KMS-11 (cell line): ENCODE results near the gene TNFRSF14.

Experiments used
- H2AFZ ChIP-seq: fragments of 200-600 bp; sonication (generic); 2 replicates; pipeline ENCODE4 v1.6.1; 2016; ENCODE audit warnings: antibody characterized with exemption, mixed run types, low read depth
- H3K27ac ChIP-seq: fragments of 200-600 bp; sonication (generic); 2 replicates; pipeline ENCODE4 v1.6.1; 2016; ENCODE audit warnings: mild to moderate bottlenecking, mixed run types
- H3K27me3 ChIP-seq: fragments of 200-600 bp; sonication (generic); 2 replicates; pipeline ENCODE4 v1.6.1; 2017; ENCODE audit warnings: mild to moderate bottlenecking, low read depth, mixed run types, moderate library complexity; ENCODE audit not compliant: insufficient read depth
- H3K36me3 ChIP-seq: fragments of 200-600 bp; sonication (generic); 2 replicates; pipeline ENCODE4 v1.6.1; 2017; ENCODE audit warnings: mild to moderate bottlenecking, mixed run types; ENCODE audit not compliant: insufficient read depth
- H3K4me1 ChIP-seq: fragments of 200-600 bp; sonication (generic); 2 replicates; pipeline ENCODE4 v1.6.1; 2016; ENCODE audit warnings: mild to moderate bottlenecking, low read depth, mixed run types; ENCODE audit not compliant: poor library complexity, severe bottlenecking
- H3K4me2 ChIP-seq: fragments of 200-600 bp; sonication (generic); 2 replicates; pipeline ENCODE4 v1.7.0; 2016; ENCODE audit warnings: mild to moderate bottlenecking, mixed run types
- H3K4me3 ChIP-seq: fragments of 200-600 bp; sonication (generic); IDR thresholded peaks from 2 replicates; pipeline ENCODE4 v1.6.1; 2017; ENCODE audit warnings: low read depth, low read length, mixed read lengths; ENCODE audit not compliant: insufficient read depth
- H3K79me2 ChIP-seq: fragments of 200-600 bp; sonication (generic); 2 replicates; pipeline ENCODE4 v1.6.1; 2016; ENCODE audit warnings: low read depth, mixed run types; ENCODE audit not compliant: insufficient read depth
- H3K9ac ChIP-seq: fragments of 200-600 bp; sonication (generic); 2 replicates; pipeline ENCODE4 v1.6.1; 2016; ENCODE audit warnings: mild to moderate bottlenecking, mixed run types
- H4K20me1 ChIP-seq: fragments of 200-600 bp; sonication (generic); 2 replicates; pipeline ENCODE4 v1.6.1; 2016; ENCODE audit warnings: mild to moderate bottlenecking, mixed run types; ENCODE audit not compliant: insufficient read depth
- CTCF ChIP-seq: fragments of 200-600 bp; sonication (generic); conservative IDR thresholded peaks from 2 replicates; pipeline ENCODE4 v1.6.1; 2017; ENCODE audit warnings: low read depth, mild to moderate bottlenecking, antibody characterized with exemption, low read length, moderate library complexity, mixed read lengths

TNFRSF14 gene

GRCh38 chr1:2587860-2588571 is 31.8 kb downstream of the TNFRSF14 start:
- TF ChIP-seq CTCF: no peak
- Histone ChIP-seq H3K36me3 (no peaks in the 10 kb centered on the region), H4K20me1 (no peaks in the 10 kb centered on the region), H3K79me2 (no peaks in the 10 kb centered on the region), H3K4me3 (no peak overlapping the region), H2AFZ (no peak overlapping the region), H3K27me3 (peaks cover 28% of the 10 kb centered on the region), H3K4me1 (peaks cover 9% of the 10 kb centered on the region), H3K9ac (no peak overlapping the region), H3K27ac (no peak overlapping the region), H3K4me2 (no peak overlapping the region)

DNA sequence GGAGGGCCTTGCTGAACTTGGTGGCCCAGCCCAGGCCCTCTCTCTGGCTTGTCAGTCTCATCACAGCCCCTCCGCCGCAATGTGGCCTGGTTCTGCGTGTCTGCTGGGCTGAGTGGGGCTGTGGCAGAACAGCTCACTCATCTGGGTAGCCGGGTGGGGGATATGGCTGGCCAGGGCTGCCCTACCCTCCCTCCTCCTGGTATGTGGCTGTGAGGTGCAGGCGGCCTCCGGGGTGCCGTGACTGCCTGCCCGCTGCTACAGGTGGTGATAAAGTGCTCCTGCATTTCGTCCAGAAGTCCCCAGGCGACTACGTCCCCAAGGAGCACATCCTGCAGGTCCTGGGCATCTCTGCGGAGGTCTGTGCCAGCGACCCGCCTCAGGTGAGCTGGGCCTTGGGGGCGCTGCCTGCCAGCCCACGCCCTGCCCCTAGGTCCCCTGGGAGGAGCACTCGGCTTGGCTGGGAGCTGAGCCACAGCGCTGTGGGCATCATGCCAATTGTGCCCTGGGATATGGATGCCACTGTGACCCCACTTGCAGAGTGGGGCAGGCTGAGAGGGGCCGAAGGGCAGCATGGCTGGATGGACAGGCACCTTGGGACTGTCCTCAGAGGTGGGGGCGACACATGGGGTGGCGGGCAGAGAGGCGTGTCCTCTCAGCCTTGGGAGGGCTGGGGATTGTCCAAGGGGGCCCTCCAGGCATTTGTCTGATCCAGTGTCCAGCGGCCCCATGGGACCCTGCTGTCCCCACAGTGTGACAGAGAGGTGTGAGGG is 32.7 kb downstream of the TNFRSF14 start:
- Histone ChIP-seq H3K4me2 (no peak overlapping the region), H3K4me3 (no peak overlapping the region), H3K27me3 (peaks cover 34% of the 10 kb centered on the region), H3K4me1 (peaks cover 9% of the 10 kb centered on the region), H3K36me3 (no peaks in the 10 kb centered on the region), H2AFZ (no peak overlapping the region), H4K20me1 (no peaks in the 10 kb centered on the region), H3K9ac (no peak overlapping the region), H3K27ac (no peak overlapping the region), H3K79me2 (no peaks in the 10 kb centered on the region)
- no peak for TF ChIP-seq CTCF

- H3K27ac ChIP-seq: no peak overlapping the region
- peaks cover 9% of the 10 kb centered on the region for H3K4me1 ChIP-seq
- no peak overlapping the region for H3K4me2 ChIP-seq
- no peak overlapping the region for H2AFZ ChIP-seq
- no peaks in the 10 kb centered on the region for H3K36me3 ChIP-seq
- no peak for TF ChIP-seq CTCF
- no peaks in the 10 kb centered on the region for H3K79me2 ChIP-seq
- no peak overlapping the region for H3K9ac ChIP-seq
- peaks cover 42% of the 10 kb centered on the region for H3K27me3 ChIP-seq
- H4K20me1 ChIP-seq: no peaks in the 10 kb centered on the region
- H3K4me3 ChIP-seq: no peak overlapping the region
Measured at GRCh38 chr1:2589431-2590232, 33.5 kb downstream of the TNFRSF14 start.

DNA sequence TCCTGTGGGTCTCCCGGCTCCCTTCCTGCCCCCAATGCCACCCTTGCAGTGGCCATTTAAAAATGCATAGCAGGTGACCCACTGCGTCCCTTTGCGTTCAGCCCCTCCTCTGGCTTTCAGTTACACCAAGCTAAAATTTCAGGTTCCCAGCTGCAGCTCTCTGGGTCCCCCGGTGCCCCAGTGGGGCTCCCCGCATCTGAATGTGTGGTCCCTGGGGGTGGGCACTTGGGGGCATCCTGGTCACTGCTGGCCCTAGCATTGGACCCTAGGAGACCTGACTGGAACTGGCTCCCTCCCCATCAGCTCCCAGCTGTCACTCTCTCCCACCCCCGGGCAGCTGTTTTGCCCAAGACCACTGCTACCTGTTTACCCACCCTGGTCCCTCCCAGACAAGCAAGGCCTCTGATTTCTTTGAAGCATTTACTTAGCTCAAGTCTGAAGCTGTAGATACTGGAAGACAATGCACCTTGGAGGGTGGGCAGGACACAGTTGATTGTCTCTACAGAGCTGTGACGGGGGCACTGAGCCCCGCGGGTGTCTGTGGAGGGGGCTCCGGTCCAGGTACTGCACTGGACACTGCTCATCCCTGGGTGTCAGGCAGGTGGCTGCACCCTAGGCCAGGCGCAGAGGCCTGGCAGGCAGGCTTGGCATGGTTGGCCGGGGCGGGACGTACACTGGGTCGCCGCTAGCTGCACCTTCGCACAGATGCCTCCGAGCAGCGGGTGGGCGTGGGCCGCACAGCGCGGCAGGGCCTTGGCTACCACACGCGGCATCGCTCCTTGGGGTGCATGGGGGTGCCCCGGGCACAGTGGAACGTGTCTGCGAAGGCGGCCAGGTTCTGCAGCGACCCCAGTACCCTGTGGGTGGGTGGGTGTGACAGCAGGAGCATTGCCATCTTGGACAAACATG is 34.3 kb downstream of the TNFRSF14 start:
- Histone ChIP-seq H3K27me3 (peaks cover 50% of the 10 kb centered on the region), H3K4me1 (peaks cover 2% of the 10 kb centered on the region), H2AFZ (no peak overlapping the region), H4K20me1 (no peaks in the 10 kb centered on the region), H3K27ac (no peak overlapping the region), H3K4me3 (no peak overlapping the region), H3K79me2 (no peaks in the 10 kb centered on the region), H3K4me2 (no peak overlapping the region), H3K9ac (no peak overlapping the region), H3K36me3 (no peaks in the 10 kb centered on the region)
- no peak for TF ChIP-seq CTCF
